GM15510 (cell line): ENCODE results near the gene TRIO.

Source experiments
- POLR2A ChIP-seq: IDR thresholded peaks from 3 replicates; pipeline ENCODE4 v1.6.1; 2011; ENCODE audit warnings: borderline replicate concordance; ENCODE audit not compliant: insufficient read length; ENCODE audit errors: extremely low read depth

Gene TRIO

GRCh38 chr5:14269395-14269794, 126.3 kb downstream of the TRIO start:
- no peak for TF ChIP-seq POLR2A

- no peak for TF ChIP-seq POLR2A
Observed at GRCh38 chr5:14270209-14270702, 127.1 kb downstream of the TRIO start.

GRCh38 chr5:14272548-14273205, 129.5 kb downstream of the TRIO start:
- no peak for TF ChIP-seq POLR2A

GRCh38 chr5:14273207-14273767, 130.1 kb downstream of the TRIO start:
- TF ChIP-seq POLR2A, result no peak

- no peak for TF ChIP-seq POLR2A
Observed at GRCh38 chr5:14276380-14276779, 133.2 kb downstream of the TRIO start.

GRCh38 chr5:14277385-14278320, 134.5 kb downstream of the TRIO start:
- TF ChIP-seq POLR2A, result no peak

- TF ChIP-seq POLR2A, result no peak
Observed at GRCh38 chr5:14280294-14280854, 137.2 kb downstream of the TRIO start.

GRCh38 chr5:14281746-14282181, 138.6 kb downstream of the TRIO start:
- TF ChIP-seq POLR2A, result no peak

GRCh38 chr5:14283139-14283538, 140.0 kb downstream of the TRIO start:
- no peak for TF ChIP-seq POLR2A

GRCh38 chr5:14284392-14285148, 141.4 kb downstream of the TRIO start:
- no peak for TF ChIP-seq POLR2A

- TF ChIP-seq POLR2A, result no peak
Observed at GRCh38 chr5:14286007-14286406, 142.9 kb downstream of the TRIO start.

- no peak for TF ChIP-seq POLR2A
Observed at GRCh38 chr5:14286574-14287421, 143.7 kb downstream of the TRIO start.

- no peak for TF ChIP-seq POLR2A
Observed at GRCh38 chr5:14292766-14293658, 149.9 kb downstream of the TRIO start.

- TF ChIP-seq POLR2A, result no peak
Observed at GRCh38 chr5:14295610-14296009, 152.5 kb downstream of the TRIO start.
